Heart left ventricle (tissue), 13 donors: Measurements from ENCODE around the gene GRK3.

Source experiments
- POLR2A ChIP-seq, 2 donors: fragments of 450-650 bp; IDR thresholded peaks; one replicate each; pipeline ENCODE4 v1.6.1; 2017; ENCODE audit warnings: antibody characterized with exemption in 2 of 2, mild to moderate bottlenecking in 2 of 2, moderate library complexity in 2 of 2
- TF ChIP-seq, protein P1 (sequence below), 12 donors: fragments of 200-600 bp; sonication (generic) in 4 of 12; IDR thresholded peaks; one replicate each; pipeline versions ENCODE4 v1.5.0 to v1.8.0; 2018 to 2022; ENCODE audit warnings: antibody characterized with exemption in 12 of 12, mild to moderate bottlenecking in 5 of 12
- donor health status: ischemic (EF 13 %, LVEDD 7.1; RV severe dilation, severe dysfunction).
- donor health status: DM: no; HTN: yes; CAD: no.
- donor health status: DM: no; HTN: no; CAD: no.
- donor health status: ischemic (EF 25% LVEDD 6.9; RV normal size, moderate dysfunction).
- donor health status: ischemic (EF 25% LVEDD 5.7; RV mildly dilated, moderate dysfunction).
- donor health status: ischemic (EF 35%, LVEDD 5.7; RV mildly dilated, moderate dysfunction).
- donor health status: nonischemic (EF 11% LVEDD 7.7; RV severe dilation, severe dysfunction).
- donor health status: DM: yes; HTN: yes; CAD: no.
- donor health status: PGD.
- donor health status: ischemic (EF 29% LVEDD 5.4; RV normal size, mild dysfunction).
- donor health status: nonischemic (EF 23%, LVEDD 6.1; RV moderate dilation, normal function).

DNA sequence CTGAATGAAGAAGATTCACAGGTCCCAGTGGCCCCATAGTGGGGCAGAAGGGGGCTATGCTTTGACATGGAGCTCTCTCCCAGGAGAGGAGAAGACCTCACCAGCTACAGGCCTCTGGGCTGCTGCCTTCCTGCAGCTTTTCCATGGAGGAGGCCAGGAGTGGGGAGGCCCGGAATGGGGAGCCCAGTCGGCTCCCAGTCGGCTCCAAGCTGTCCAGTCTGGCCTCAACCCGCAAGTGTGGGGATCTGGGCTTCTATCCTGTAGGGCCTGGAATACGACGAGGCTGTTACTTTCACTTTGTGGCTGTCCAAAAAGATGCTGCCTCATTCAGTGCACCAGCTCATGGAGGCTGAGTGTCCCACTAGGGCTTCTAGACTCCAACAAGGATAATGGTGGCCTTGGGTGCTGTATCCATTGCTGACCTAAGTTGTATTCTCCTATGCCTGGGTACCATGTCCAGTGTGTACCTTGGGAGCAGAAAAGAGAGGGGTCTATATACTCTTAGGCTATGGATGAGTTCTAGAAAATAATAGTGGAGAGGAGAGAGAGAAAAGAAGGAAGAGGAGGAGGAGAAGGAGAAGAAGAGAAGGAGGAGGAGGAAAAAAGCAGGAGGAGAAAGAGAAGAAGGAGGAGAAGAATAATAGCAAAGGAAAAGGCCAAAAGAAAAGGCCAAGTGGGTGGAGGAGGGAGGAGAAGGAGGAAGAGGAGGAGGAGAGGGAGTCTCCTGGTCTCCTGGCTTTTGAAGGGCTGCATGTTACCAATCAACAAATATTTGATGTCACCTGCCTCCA lies 178.6 kb downstream of the GRK3 start:
- TF ChIP-seq, protein P1, sequence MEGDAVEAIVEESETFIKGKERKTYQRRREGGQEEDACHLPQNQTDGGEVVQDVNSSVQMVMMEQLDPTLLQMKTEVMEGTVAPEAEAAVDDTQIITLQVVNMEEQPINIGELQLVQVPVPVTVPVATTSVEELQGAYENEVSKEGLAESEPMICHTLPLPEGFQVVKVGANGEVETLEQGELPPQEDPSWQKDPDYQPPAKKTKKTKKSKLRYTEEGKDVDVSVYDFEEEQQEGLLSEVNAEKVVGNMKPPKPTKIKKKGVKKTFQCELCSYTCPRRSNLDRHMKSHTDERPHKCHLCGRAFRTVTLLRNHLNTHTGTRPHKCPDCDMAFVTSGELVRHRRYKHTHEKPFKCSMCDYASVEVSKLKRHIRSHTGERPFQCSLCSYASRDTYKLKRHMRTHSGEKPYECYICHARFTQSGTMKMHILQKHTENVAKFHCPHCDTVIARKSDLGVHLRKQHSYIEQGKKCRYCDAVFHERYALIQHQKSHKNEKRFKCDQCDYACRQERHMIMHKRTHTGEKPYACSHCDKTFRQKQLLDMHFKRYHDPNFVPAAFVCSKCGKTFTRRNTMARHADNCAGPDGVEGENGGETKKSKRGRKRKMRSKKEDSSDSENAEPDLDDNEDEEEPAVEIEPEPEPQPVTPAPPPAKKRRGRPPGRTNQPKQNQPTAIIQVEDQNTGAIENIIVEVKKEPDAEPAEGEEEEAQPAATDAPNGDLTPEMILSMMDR (IDR thresholded peaks at IDR 0.05), result no peak
- TF ChIP-seq POLR2A (IDR thresholded peaks at IDR 0.05), result no peak
